ENCODE data around the gene PLK2. TPM values are rescaled to one million over a fixed set of nuclear protein-coding genes. Genes with fewer than 3 reads are reported as not detected.

The PLK2 gene
- total RNA-seq, 2 donors from 2014 or later = 60.1 to 69.4 TPM

- WGBS = 46% methylated on average over 2 of the region's 2 CpGs
- no peak for DNase-seq (ENCODE audit: low spot score)
- H3K9me3 ChIP-seq = no peaks in the 10 kb centered on the region
- H3K4me1 ChIP-seq (replicated peaks) = no peaks in the 10 kb centered on the region
- no peak overlapping the region for H3K27ac ChIP-seq
- intact Hi-C loops (cut with DNase I) = no loop called here
- H3K4me3 ChIP-seq = no peak overlapping the region
- TF ChIP-seq, protein P1, sequence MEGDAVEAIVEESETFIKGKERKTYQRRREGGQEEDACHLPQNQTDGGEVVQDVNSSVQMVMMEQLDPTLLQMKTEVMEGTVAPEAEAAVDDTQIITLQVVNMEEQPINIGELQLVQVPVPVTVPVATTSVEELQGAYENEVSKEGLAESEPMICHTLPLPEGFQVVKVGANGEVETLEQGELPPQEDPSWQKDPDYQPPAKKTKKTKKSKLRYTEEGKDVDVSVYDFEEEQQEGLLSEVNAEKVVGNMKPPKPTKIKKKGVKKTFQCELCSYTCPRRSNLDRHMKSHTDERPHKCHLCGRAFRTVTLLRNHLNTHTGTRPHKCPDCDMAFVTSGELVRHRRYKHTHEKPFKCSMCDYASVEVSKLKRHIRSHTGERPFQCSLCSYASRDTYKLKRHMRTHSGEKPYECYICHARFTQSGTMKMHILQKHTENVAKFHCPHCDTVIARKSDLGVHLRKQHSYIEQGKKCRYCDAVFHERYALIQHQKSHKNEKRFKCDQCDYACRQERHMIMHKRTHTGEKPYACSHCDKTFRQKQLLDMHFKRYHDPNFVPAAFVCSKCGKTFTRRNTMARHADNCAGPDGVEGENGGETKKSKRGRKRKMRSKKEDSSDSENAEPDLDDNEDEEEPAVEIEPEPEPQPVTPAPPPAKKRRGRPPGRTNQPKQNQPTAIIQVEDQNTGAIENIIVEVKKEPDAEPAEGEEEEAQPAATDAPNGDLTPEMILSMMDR (IDR thresholded peaks at IDR 0.05) = no peak
- TF ChIP-seq POLR2AphosphoS5 (IDR thresholded peaks at IDR 0.05) = no peak
- H3K27me3 ChIP-seq (replicated peaks; ENCODE audit: insufficient read depth) = no peaks in the 10 kb centered on the region
- H3K36me3 ChIP-seq = no peaks in the 10 kb centered on the region
These were observed 49.4 kb downstream of the PLK2 start for GRCh38 chr5:58410441-58410840.

DNA sequence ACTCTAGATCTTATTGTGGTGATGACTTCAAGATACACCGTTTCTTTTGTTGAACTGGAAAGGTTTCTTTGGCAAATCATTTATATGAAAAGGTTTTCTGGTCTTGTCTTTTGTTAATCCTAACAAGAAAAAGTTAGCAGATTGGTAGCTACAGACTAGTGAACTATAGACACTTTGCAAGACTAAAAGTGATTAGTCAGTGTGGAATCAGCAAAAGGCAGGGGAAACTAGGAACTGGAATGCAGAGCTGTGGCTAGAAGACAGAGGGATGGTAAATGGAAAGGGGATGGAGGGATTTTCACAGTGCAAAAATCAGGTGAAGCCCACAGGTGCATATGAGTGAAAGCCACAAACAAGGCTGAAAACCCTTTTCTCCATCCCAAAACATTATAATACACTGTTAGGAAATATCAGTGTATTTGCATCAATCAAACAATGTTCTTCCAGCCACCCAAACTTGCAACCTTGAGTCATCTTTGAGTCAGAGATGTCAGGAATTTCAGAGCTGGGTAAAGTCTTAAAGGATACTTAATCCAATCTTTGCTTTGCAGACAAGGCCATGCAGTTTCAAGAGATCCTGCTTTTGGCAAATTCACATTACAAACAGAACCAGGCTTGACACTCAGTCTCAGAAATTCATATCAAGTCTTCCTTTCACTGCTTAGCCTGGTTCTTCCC lies 52.7 kb downstream of the PLK2 start:
- no peaks in the 10 kb centered on the region for H3K4me1 ChIP-seq (replicated peaks)
- H3K27me3 ChIP-seq (replicated peaks; ENCODE audit: insufficient read depth) = no peaks in the 10 kb centered on the region
- no peak overlapping the region for H3K27ac ChIP-seq
- TF ChIP-seq POLR2A (IDR thresholded peaks at IDR 0.05) (no peak), POLR2AphosphoS5 (IDR thresholded peaks at IDR 0.05) (no peak)
- TF ChIP-seq, protein P1 (IDR thresholded peaks at IDR 0.05) = no peak
- intact Hi-C loops (cut with DNase I) = no loop called here
- WGBS = 71% methylated on average over 1 of the region's 1 CpG
- no peak overlapping the region for H3K4me3 ChIP-seq
- H3K36me3 ChIP-seq = no peaks in the 10 kb centered on the region
- H3K9me3 ChIP-seq = no peaks in the 10 kb centered on the region
- no peak for DNase-seq (ENCODE audit: low spot score)

GRCh38 chr5:58406394-58406793 lies 53.5 kb downstream of the PLK2 start:
- no peak for DNase-seq (ENCODE audit: low spot score)
- Histone ChIP-seq H3K9me3 (no peaks in the 10 kb centered on the region), H3K27me3 (replicated peaks; ENCODE audit: insufficient read depth) (no peaks in the 10 kb centered on the region), H3K36me3 (no peaks in the 10 kb centered on the region), H3K4me1 (replicated peaks) (no peaks in the 10 kb centered on the region), H3K4me3 (no peak overlapping the region), H3K27ac (no peak overlapping the region)
- 93% methylated on average over 2 of the region's 2 CpGs for WGBS
- intact Hi-C loops (cut with DNase I) = no loop called here
- TF ChIP-seq POLR2A (IDR thresholded peaks at IDR 0.05) (no peak), POLR2AphosphoS5 (IDR thresholded peaks at IDR 0.05) (no peak)
- TF ChIP-seq, protein P1 (IDR thresholded peaks at IDR 0.05) = no peak

DNA sequence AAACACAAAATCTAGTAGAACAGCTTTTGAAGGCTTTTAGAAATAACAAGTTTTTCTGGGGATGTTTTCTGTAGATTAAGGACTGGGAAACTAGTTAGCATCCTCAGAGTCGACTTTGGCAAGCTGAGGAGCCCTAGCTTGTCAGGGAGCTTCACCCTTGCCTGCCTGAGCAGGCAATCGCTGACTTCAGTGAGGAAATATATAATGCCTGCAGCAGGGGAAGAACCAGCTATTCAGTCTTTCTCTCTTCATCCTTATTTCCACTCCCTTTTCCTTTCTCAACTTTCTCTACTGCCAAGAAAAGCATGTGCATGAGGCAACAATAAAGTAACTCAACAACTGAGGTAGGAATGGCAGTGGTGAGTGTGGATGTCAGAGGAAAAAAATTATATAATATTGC lies 54.7 kb downstream of the PLK2 start:
- Histone ChIP-seq H3K4me3 (no peak overlapping the region), H3K27me3 (replicated peaks; ENCODE audit: insufficient read depth) (no peaks in the 10 kb centered on the region), H3K4me1 (replicated peaks) (no peaks in the 10 kb centered on the region), H3K36me3 (no peaks in the 10 kb centered on the region), H3K9me3 (no peaks in the 10 kb centered on the region), H3K27ac (no peak overlapping the region)
- TF ChIP-seq POLR2AphosphoS5 (IDR thresholded peaks at IDR 0.05) = no peak
- intact Hi-C loops (cut with DNase I) = no loop called here
- 31% methylated on average over 2 of the region's 2 CpGs for WGBS
- DNase-seq (ENCODE audit: low spot score) = no peak

GRCh38 chr5:58404734-58405133 lies 55.2 kb downstream of the PLK2 start:
- H3K4me3 ChIP-seq = no peak overlapping the region
- intact Hi-C loops (cut with DNase I) = no loop called here
- no peaks in the 10 kb centered on the region for H3K27me3 ChIP-seq (replicated peaks; ENCODE audit: insufficient read depth)
- H3K36me3 ChIP-seq = no peaks in the 10 kb centered on the region
- TF ChIP-seq POLR2AphosphoS5 (IDR thresholded peaks at IDR 0.05) = no peak
- TF ChIP-seq, protein P1 (IDR thresholded peaks at IDR 0.05) = no peak
- TF ChIP-seq POLR2A (IDR thresholded peaks at IDR 0.05) = no peak
- no peaks in the 10 kb centered on the region for H3K4me1 ChIP-seq (replicated peaks)
- WGBS = 69% methylated on average over 3 of the region's 3 CpGs
- H3K9me3 ChIP-seq = no peaks in the 10 kb centered on the region
- H3K27ac ChIP-seq = no peak overlapping the region
- DNase-seq (ENCODE audit: low spot score) = no peak

Other genes with a start within 250 kb of the PLK2 start
- 1 to 10 TPM in 1 of 2 donors, under 1 TPM in 1; 0.36 to 3.0 TPM for gene GAPT, start 31.3 kb upstream of the PLK2 start, total RNA-seq
- under 1 TPM in 1 of 2 donors, not detected in 1; 0.45 TPM for gene RAB3C, start 123.0 kb upstream of the PLK2 start, total RNA-seq

Measured in prostate gland (tissue), 2 donors.